ENCODE data around the gene BHMT2. TPM values are rescaled to one million over a fixed set of nuclear protein-coding genes. Genes with fewer than 3 reads are reported as not detected.

BHMT2 gene
- total and polyA plus RNA-seq, 4 experiments from 2014 or later, result not detected

DNA sequence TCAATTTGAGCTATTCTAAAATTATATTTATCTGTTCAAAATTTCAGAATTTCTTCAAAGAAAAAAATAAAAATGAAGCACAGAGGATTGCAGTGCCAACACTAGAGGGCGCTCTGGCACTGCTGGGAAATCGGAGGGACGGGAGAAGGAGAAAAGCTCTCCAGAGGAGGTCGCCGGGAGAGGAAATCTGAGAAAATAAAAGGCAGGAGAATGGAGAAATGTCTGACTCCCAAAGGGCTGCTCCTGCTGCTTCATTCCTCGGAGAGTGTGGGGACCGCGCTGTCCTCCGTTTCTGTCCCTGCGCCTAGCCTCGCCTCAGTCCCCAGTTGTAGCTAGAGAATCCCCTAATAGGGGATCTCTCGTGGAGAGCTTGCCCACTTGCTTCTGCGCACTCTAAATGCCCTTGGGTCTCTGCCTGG lies 44.5 kb upstream of the BHMT2 start:
- H3K27ac ChIP-seq (ENCODE audit: low read depth, low read length), result no peak overlapping the region
- H3K9me3 ChIP-seq (ENCODE audit: control insufficient read depth in 1 of 2, low read length in 2 of 2), result no peaks in the 10 kb centered on the region
- peaks cover 12% of the 10 kb centered on the region for H3K27me3 ChIP-seq (ENCODE audit: insufficient read depth, low read length)
- no peaks in the 10 kb centered on the region for H3K36me3 Mint-ChIP-seq
- peaks cover 18 to 38% of the 10 kb centered on the region in 2 donors for H3K27me3 Mint-ChIP-seq
- intact Hi-C loops (cut with micrococcal nuclease), result loop anchor here (1.0 to 10.0 kb wide), 2 partner anchors 108 to 1060 kb away; no protein-coding TSS in a partner anchor
- peak in 4 of 5 donors; percentile 27 to 37 (median 35) for DNase-seq
- H3K27ac Mint-ChIP-seq, result no peak overlapping the region
- H3K4me1 Mint-ChIP-seq, result peaks cover 0 to 11% (median 4%) of the 10 kb centered on the region in 4 donors
- H3K4me3 ChIP-seq (ENCODE audit: low read length in 2 of 2), result no peak overlapping the region
- no peaks in the 10 kb centered on the region for H3K36me3 ChIP-seq (ENCODE audit: insufficient read depth, low read length)
- ChIA-PET CTCF (ENCODE audit: partially characterized antibody) (interaction anchor here (0.6 to 5.9 kb wide), 32 partner anchors 9 to 439 kb away, joined by 3 to 52 read pairs (median 4); partner anchors contain the start of gene ARSB), POLR2A (ENCODE audit: partially characterized antibody) (interaction anchor here (1.2 kb wide), 1 partner anchor 40 kb away, joined by 8 read pairs; the partner anchor contains the start of gene ARSB)
- no peaks in the 10 kb centered on the region for H3K4me1 ChIP-seq (ENCODE audit: insufficient read depth, low read length)
- no peaks in the 10 kb centered on the region for H3K9me3 Mint-ChIP-seq
- peak overlapping the region in 5 of 8 donors; percentile 29 to 67 (median 50) for H3K4me3 Mint-ChIP-seq

DNA sequence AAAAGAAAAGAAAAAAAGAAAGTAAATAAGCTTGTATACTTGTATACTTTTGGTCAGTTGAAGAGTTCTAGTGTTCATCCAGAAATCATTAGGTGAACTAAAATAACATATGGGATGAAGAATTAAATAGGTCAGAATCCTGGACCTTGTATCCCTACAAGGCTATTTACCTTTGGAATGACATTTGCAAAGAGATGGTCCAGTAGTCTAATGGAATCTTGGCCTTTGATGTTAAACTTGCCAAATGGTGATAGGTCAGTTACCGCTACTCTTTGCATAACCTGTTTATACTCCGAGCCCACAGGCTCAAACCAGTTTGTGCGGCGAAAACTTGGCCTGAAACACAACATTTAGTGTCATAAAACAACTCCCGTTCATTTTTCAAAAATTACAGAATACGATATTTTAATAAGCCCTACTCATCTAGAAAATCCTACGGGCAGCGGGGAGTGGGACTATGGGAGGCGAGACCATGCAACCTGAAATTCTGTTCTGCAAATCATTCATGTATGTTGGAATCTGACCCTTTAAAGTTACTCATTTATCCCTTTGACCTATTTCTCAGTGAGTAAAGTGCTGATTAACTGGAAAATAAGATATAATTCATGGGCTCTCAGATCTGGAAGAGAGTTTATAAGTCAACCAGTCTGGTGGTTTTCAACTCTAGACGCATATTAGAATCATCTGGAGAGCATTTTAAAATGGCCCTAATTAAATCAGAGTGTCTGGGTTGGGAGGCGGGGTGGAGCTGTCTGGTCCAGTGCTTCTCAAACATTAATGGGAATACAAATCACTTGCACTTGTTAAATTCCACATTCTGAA lies 38.7 kb upstream of the BHMT2 start:
- Histone ChIP-seq H3K4me1 (ENCODE audit: insufficient read depth, low read length) (no peaks in the 10 kb centered on the region), H3K9me3 (ENCODE audit: control insufficient read depth in 1 of 2, low read length in 2 of 2) (no peaks in the 10 kb centered on the region), H3K27me3 (ENCODE audit: insufficient read depth, low read length) (no peaks in the 10 kb centered on the region), H3K27ac (ENCODE audit: low read depth, low read length) (no peak overlapping the region), H3K36me3 (ENCODE audit: insufficient read depth, low read length) (no peaks in the 10 kb centered on the region), H3K4me3 (ENCODE audit: low read length in 2 of 2) (no peak overlapping the region)
- POLR2A ChIA-PET (ENCODE audit: partially characterized antibody), result no interaction called here
- Mint-ChIP-seq H3K27me3 (peaks cover 3 to 5% of the 10 kb centered on the region in 2 donors), H3K9me3 (no peaks in the 10 kb centered on the region), H3K4me1 (no peaks in the 10 kb centered on the region), H3K36me3 (no peaks in the 10 kb centered on the region), H3K27ac (no peak overlapping the region), H3K4me3 (no peak overlapping the region)
- DNase-seq, result no peak
- CTCF ChIA-PET (ENCODE audit: partially characterized antibody), result interaction anchor here (0.5 to 2.7 kb wide), 2 partner anchors 10 to 139 kb away, joined by 4 to 17 read pairs; no protein-coding TSS in a partner anchor
- intact Hi-C loops (cut with micrococcal nuclease), result no loop called here

DNA sequence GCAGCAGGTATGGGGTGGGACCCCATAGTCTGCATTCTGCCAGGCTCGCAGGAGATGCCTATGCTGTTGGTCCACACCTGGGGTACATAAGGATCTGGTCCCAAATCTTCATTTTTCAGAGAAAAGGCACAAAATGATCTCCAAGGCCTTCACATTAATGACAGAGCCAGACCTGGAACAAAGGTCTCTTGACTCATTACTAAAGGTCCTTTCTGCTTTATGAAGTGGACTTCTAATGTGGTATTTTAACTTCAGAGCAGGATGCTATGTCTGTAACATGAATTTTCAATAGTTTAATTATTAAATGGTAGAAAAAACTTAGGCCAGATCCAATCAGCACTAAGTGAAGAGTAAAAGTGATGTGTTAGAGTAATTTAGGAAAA lies 38.1 kb upstream of the BHMT2 start:
- Mint-ChIP-seq H3K27me3 (peaks cover 1 to 3% of the 10 kb centered on the region in 2 donors), H3K4me1 (no peaks in the 10 kb centered on the region), H3K9me3 (no peaks in the 10 kb centered on the region), H3K4me3 (no peak overlapping the region), H3K27ac (no peak overlapping the region), H3K36me3 (no peaks in the 10 kb centered on the region)
- no peak for DNase-seq
- ChIA-PET CTCF (ENCODE audit: partially characterized antibody) (no interaction called here), POLR2A (ENCODE audit: partially characterized antibody) (no interaction called here)
- Histone ChIP-seq H3K27ac (ENCODE audit: low read depth, low read length) (no peak overlapping the region), H3K36me3 (ENCODE audit: insufficient read depth, low read length) (no peaks in the 10 kb centered on the region), H3K4me1 (ENCODE audit: insufficient read depth, low read length) (no peaks in the 10 kb centered on the region), H3K9me3 (ENCODE audit: control insufficient read depth in 1 of 2, low read length in 2 of 2) (no peaks in the 10 kb centered on the region), H3K27me3 (ENCODE audit: insufficient read depth, low read length) (no peaks in the 10 kb centered on the region), H3K4me3 (ENCODE audit: low read length in 2 of 2) (no peak overlapping the region)
- intact Hi-C loops (cut with micrococcal nuclease), result no loop called here

DNA sequence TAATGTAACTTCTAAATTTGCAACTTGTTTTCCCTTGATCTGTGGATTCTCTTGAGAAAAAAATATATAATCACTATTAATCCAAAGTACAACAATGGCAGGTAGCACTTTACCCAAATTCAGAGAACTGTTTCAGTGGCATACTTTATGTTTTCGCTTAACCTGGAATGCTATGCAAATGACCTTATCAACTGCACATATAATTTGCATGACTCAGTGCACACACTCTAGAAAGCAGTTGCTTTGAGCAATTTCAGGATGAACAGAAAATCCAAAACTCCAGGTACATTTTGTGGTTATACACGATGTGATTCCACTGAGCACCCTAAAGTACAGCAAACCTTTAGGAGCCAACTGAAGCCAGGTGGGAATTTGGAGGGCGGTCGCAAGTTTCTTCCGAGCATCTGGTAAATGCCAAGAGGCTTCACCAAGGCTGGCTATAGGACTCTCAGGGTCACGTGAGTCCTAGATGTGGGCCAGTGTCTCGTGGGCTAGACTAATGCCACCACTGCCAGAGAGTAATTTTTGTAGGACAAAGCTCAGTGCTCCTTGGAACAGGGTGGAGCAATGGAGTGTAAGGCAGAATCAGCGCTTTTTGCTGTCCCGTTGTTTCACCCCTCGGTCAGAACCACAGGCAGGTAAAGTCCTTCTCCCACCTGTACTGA lies 37.4 kb upstream of the BHMT2 start:
- Mint-ChIP-seq H3K9me3 (peaks cover 0 to 4% (median 0%) of the 10 kb centered on the region in 8 donors), H3K27me3 (peaks cover 0 to 1% of the 10 kb centered on the region in 2 donors), H3K4me1 (no peaks in the 10 kb centered on the region), H3K36me3 (no peaks in the 10 kb centered on the region), H3K4me3 (no peak overlapping the region), H3K27ac (no peak overlapping the region)
- H3K27me3 ChIP-seq (ENCODE audit: insufficient read depth, low read length), result no peaks in the 10 kb centered on the region
- CTCF ChIA-PET (ENCODE audit: partially characterized antibody), result interaction anchor here (2.0 kb wide), 1 partner anchor 11 kb away, joined by 6 read pairs; no protein-coding TSS in a partner anchor
- no peak for DNase-seq
- no peaks in the 10 kb centered on the region for H3K9me3 ChIP-seq (ENCODE audit: control insufficient read depth in 1 of 2, low read length in 2 of 2)
- no peaks in the 10 kb centered on the region for H3K36me3 ChIP-seq (ENCODE audit: insufficient read depth, low read length)
- intact Hi-C loops (cut with micrococcal nuclease), result no loop called here
- POLR2A ChIA-PET (ENCODE audit: partially characterized antibody), result no interaction called here
- no peak overlapping the region for H3K4me3 ChIP-seq (ENCODE audit: low read length in 2 of 2)
- no peaks in the 10 kb centered on the region for H3K4me1 ChIP-seq (ENCODE audit: insufficient read depth, low read length)
- H3K27ac ChIP-seq (ENCODE audit: low read depth, low read length), result no peak overlapping the region

DNA sequence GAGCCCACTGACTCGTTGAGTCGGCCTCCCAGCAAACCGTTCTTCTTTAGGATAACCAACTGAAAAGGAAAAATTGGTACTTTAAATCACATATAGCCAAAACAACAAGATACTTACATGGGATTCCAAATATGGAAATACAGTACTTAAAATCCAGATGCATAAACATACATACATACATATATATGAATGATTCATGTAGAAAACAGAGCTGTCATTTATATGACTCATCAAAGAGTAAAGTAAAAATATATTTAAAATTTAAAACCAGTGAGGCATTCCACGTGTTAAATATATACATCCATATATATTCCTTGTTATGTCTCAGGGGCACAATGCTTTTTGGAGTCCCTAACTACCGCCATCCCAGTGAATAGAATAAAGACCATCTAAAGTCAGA lies 36.8 kb upstream of the BHMT2 start:
- Mint-ChIP-seq H3K27ac (no peak overlapping the region), H3K4me1 (no peaks in the 10 kb centered on the region), H3K4me3 (no peak overlapping the region), H3K36me3 (no peaks in the 10 kb centered on the region), H3K27me3 (peaks cover 0 to 1% of the 10 kb centered on the region in 2 donors), H3K9me3 (peaks cover 0 to 4% (median 0%) of the 10 kb centered on the region in 8 donors)
- H3K4me1 ChIP-seq (ENCODE audit: insufficient read depth, low read length), result no peaks in the 10 kb centered on the region
- H3K9me3 ChIP-seq (ENCODE audit: control insufficient read depth in 1 of 2, low read length in 2 of 2), result no peaks in the 10 kb centered on the region
- intact Hi-C loops (cut with micrococcal nuclease), result no loop called here
- H3K36me3 ChIP-seq (ENCODE audit: insufficient read depth, low read length), result no peaks in the 10 kb centered on the region
- no peak overlapping the region for H3K27ac ChIP-seq (ENCODE audit: low read depth, low read length)
- ChIA-PET POLR2A (ENCODE audit: partially characterized antibody) (no interaction called here), CTCF (ENCODE audit: partially characterized antibody) (interaction anchor here (0.8 to 2.0 kb wide), 3 partner anchors 8 to 12 kb away, joined by 3 to 11 read pairs (median 6); no protein-coding TSS in a partner anchor)
- H3K4me3 ChIP-seq (ENCODE audit: low read length in 2 of 2), result no peak overlapping the region
- no peak for DNase-seq
- H3K27me3 ChIP-seq (ENCODE audit: insufficient read depth, low read length), result no peaks in the 10 kb centered on the region

DNA sequence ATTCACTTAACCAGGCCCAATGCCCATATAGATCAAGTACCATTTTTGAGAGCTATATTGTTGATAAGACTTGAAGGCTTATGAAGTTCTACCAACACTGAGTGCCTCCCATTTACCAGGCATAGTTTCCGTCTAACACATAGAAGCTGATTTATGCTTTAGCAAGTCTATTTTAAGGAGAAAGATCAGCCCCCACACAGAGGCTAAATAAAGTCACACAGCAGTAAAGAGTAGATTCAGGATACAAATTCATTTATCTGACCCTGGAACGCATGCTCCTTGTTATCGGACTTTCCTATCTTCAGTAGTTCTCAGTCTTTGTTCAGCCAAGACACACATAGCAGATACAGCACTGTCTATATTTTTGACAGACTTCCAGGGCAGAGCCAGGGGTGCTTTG lies 34.3 kb upstream of the BHMT2 start:
- Histone ChIP-seq H3K27me3 (ENCODE audit: insufficient read depth, low read length) (no peaks in the 10 kb centered on the region), H3K36me3 (ENCODE audit: insufficient read depth, low read length) (no peaks in the 10 kb centered on the region), H3K4me1 (ENCODE audit: insufficient read depth, low read length) (no peaks in the 10 kb centered on the region), H3K9me3 (ENCODE audit: control insufficient read depth in 1 of 2, low read length in 2 of 2) (no peaks in the 10 kb centered on the region), H3K4me3 (ENCODE audit: low read length in 2 of 2) (no peak overlapping the region), H3K27ac (ENCODE audit: low read depth, low read length) (no peak overlapping the region)
- ChIA-PET CTCF (ENCODE audit: partially characterized antibody) (interaction anchor here (1.5 to 2.1 kb wide), 2 partner anchors 10 to 14 kb away, joined by 3 to 11 read pairs; no protein-coding TSS in a partner anchor), POLR2A (ENCODE audit: partially characterized antibody) (no interaction called here)
- Mint-ChIP-seq H3K36me3 (no peaks in the 10 kb centered on the region), H3K27me3 (no peaks in the 10 kb centered on the region), H3K4me3 (no peak overlapping the region), H3K9me3 (peaks cover 0 to 4% (median 1%) of the 10 kb centered on the region in 8 donors), H3K27ac (no peak overlapping the region), H3K4me1 (no peaks in the 10 kb centered on the region)
- intact Hi-C loops (cut with micrococcal nuclease), result no loop called here
- DNase-seq, result no peak

DNA sequence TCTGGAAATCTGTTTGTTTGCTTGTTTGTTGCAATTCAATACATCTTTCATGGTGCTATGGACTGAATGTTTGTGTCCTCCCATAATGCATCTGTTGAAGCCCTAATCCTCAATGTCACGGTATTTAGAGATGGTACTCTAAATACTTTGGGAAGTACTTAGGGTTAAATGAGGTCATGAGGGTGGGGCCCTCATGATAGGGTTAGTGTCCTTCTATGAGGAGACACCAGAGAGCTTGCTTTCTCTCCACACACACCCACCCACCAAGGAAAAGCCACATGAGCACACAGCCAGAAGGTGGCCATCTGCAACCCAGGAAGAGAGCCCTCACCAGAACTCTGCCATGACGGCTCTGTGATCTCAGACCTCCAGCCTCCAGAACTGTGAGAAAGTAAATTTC lies 32.8 kb upstream of the BHMT2 start:
- Histone ChIP-seq H3K4me3 (ENCODE audit: low read length in 2 of 2) (no peak overlapping the region), H3K36me3 (ENCODE audit: insufficient read depth, low read length) (no peaks in the 10 kb centered on the region), H3K27ac (ENCODE audit: low read depth, low read length) (no peak overlapping the region), H3K9me3 (ENCODE audit: control insufficient read depth in 1 of 2, low read length in 2 of 2) (no peaks in the 10 kb centered on the region), H3K27me3 (ENCODE audit: insufficient read depth, low read length) (no peaks in the 10 kb centered on the region), H3K4me1 (ENCODE audit: insufficient read depth, low read length) (no peaks in the 10 kb centered on the region)
- Mint-ChIP-seq H3K4me3 (no peak overlapping the region), H3K4me1 (no peaks in the 10 kb centered on the region), H3K27ac (no peak overlapping the region), H3K27me3 (no peaks in the 10 kb centered on the region), H3K36me3 (no peaks in the 10 kb centered on the region), H3K9me3 (peaks cover 0 to 4% (median 1%) of the 10 kb centered on the region in 8 donors)
- ChIA-PET POLR2A (ENCODE audit: partially characterized antibody) (no interaction called here), CTCF (ENCODE audit: partially characterized antibody) (interaction anchor here (2.1 kb wide), 1 partner anchor 12 kb away, joined by 11 read pairs; no protein-coding TSS in a partner anchor)
- intact Hi-C loops (cut with micrococcal nuclease), result no loop called here
- no peak for DNase-seq

Measured in CD4-positive, alpha-beta memory T cell (primary cell).